HG02885 (cell line): Measurements from ENCODE around the gene CLDN34.

ENCODE experiments used
- ATAC-seq: cut with Tn5 transposase; IDR thresholded peaks from one replicate; pipeline ENCODE4 v1.9.1; 2021; ENCODE audit warnings: mild to moderate bottlenecking; ENCODE audit not compliant: unreplicated experiment, poor library complexity

CLDN34 gene

DNA sequence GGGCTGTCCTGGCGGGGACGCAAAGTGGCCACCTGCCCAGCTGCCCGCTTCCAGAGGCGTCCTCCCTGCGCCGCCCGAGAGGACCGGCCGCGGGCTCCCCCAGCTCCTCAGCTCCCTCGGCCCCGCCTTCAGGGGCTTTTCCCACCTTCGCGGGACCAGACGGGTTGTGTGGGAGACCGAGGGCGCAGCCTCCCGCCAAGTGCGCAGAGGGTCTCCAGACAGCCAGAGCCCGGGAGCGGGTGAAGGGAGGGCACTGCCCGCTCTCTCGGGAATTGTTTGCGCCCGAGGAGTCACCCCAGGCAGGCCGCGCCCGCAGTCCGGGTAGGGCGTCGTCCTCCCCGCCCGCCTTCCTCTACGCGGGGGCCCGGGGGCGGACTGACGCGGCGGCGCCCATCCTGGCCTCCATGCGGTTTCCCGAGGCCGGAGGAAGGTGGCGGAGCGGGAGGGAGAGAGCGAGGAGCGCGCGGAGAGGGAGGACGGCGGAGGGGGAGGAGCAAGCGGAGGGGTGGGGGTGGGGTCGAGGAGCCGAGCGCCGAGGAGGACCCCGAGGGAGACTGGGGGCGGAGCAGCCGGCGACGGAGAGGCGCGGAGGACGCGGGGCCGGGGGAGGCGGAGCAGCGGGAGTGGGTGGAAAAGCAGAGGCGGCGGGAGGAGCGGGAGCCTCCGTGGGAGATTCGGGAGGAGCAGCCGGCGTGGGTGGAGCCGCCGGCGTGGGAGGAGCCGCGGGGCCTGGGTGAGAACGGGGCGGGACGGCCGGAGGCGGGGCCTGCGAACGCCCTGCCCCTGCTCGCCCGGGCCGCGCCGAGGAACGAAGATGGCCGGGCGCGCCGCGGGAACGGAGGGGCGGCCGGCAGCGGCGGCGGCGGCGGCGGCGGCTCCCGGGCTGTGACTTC is 47.5 kb downstream of the CLDN34 start:
- peak; percentile 84 for ATAC-seq

DNA sequence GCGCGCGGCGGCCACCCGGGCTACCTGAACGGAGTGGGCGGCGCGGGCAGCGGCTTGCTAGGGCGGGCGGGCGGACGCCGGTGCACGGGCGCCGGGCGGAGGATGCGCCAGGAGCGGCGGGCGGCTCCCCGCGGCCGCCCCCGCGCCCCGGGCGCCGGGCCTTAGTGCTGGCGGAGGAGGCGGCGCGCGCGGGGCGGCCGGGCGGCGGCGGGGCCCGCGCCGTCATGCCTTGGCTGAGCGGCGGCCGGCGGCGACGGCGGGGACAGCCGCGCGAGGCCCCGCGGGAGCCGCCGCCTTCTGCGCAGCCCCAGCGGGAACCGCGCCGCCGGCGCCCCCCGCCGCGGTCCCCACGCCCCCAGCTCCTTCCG is 48.2 kb downstream of the CLDN34 start:
- ATAC-seq = peak; percentile 28

DNA sequence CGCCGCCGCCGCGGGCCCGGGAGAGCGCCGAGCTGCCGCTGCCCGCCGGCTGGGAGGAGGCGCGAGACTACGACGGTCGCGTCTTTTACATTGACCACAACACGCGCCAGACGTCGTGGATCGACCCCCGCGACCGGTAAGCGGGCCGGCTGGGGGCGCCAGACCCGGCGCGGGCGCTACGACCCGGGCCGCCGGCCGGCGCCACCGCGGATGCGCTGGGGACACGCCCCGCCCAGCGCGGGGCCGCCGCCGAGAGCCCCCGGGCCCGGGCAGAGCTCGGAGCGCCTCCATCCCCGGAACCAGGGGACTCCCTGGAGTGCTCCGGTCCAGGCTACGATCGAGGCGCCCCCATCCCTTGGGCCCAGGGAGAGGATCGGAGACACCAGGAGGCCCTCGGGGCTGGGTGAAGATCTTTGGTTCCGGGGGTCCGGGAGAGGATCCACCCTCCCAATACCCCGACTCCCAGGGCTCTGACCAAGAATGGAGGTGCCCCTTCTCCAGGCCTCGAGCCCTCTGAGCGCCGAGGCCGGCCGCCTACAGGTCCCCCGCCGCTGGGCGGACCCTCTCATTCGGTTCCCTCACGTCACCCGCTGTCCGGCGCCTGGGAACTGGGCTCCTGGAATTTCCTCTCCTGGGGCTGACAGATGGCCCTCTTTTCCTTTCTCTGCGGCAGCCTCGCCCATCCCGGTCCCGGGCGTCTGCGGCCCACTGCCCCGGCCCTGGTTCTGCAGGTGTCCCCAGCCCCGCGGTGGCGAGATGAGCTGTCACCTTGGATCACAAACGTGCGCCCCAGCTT is 48.8 kb downstream of the CLDN34 start:
- peak; percentile 19 for ATAC-seq

GRCh38 chrX:10016519-10017132 is 49.5 kb downstream of the CLDN34 start:
- ATAC-seq = no peak

DNA sequence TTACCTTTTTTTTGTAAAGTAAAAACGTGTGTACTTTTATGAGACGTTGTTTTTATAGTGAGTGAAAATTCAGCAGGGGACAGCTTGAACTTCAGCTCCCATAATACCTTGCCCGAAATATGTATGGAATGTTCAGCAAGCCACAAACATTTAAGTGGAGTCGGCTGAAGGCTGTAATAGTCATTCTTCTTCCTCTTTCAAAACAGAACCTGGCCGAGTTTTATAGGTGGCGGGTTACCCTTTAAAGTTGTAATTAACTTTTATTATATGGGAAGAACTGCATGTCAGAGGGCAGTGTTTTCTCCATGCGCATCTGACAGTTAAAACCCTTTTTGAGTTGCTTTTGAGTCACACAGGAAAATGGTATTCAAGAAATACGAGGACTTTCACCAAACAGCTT is 50.7 kb downstream of the CLDN34 start:
- no peak for ATAC-seq
